Coronary artery (tissue), 2 donors: ENCODE data around the gene ATXN3L.

ENCODE experiments used
- DNase-seq: peaks from one replicate; pipeline ENCODE4 v3.0.0-alpha.2; 2017; ENCODE audit warnings: low spot score
- H3K27ac ChIP-seq, 2 donors: fragments of 200-600 bp; sonication (generic); one replicate each; pipeline ENCODE4 v1.5.1; 2016 to 2019
- H3K4me3 ChIP-seq: fragments of 200-600 bp; sonication (generic); 2 replicates; pipeline ENCODE4 v1.5.1; 2016; ENCODE audit warnings: mild to moderate bottlenecking, moderate library complexity
- TF ChIP-seq, protein P1 (sequence below): fragments of 200-600 bp; sonication (generic); IDR thresholded peaks from one replicate; pipeline ENCODE4 v1.5.1; 2019; ENCODE audit warnings: antibody characterized with exemption

Gene ATXN3L

DNA sequence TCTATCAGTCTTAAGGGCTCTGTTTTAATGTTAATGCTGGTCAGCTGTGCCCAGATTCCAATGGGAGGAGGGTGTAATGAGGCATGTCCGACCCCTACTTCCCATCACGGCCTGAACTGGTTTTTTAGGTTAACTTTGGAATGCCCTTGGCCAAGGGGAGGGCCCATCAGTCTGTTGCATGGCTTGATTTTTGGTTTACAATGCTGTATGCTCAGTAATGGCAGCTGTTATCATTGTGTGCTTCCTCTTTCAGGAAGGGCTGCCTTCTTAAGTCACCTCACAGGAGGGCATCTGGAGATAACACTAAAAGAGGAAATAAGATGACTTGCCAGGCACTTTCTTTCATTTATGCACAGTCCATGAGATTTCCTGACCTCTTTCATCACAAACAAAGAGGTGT is 36.3 kb downstream of the ATXN3L start:
- Histone ChIP-seq H3K27ac (no peak overlapping the region), H3K4me3 (no peak overlapping the region)
- TF ChIP-seq, protein P1, sequence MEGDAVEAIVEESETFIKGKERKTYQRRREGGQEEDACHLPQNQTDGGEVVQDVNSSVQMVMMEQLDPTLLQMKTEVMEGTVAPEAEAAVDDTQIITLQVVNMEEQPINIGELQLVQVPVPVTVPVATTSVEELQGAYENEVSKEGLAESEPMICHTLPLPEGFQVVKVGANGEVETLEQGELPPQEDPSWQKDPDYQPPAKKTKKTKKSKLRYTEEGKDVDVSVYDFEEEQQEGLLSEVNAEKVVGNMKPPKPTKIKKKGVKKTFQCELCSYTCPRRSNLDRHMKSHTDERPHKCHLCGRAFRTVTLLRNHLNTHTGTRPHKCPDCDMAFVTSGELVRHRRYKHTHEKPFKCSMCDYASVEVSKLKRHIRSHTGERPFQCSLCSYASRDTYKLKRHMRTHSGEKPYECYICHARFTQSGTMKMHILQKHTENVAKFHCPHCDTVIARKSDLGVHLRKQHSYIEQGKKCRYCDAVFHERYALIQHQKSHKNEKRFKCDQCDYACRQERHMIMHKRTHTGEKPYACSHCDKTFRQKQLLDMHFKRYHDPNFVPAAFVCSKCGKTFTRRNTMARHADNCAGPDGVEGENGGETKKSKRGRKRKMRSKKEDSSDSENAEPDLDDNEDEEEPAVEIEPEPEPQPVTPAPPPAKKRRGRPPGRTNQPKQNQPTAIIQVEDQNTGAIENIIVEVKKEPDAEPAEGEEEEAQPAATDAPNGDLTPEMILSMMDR, result no peak
- DNase-seq, result no peak

DNA sequence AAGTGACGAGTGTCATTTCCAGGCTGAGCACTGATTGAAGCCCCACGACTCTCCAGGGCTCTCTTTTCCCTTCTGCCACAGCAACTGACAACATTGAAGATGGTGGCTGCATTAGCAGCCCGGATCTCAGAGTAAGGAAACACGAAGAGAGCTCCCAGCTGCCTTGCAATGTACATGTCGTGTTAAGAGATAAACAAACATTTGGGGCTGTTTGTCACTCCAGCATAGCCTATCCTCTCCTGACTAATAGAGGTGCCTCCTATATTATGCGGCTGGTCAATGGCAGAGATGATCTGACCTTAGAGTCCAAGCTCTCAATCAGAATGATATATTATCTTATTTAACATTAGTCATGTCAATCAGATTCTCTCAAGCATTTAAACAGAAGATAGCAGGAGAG is 38.6 kb downstream of the ATXN3L start:
- TF ChIP-seq, protein P1, result no peak
- no peak for DNase-seq
- Histone ChIP-seq H3K27ac (no peak overlapping the region), H3K4me3 (no peak overlapping the region)

DNA sequence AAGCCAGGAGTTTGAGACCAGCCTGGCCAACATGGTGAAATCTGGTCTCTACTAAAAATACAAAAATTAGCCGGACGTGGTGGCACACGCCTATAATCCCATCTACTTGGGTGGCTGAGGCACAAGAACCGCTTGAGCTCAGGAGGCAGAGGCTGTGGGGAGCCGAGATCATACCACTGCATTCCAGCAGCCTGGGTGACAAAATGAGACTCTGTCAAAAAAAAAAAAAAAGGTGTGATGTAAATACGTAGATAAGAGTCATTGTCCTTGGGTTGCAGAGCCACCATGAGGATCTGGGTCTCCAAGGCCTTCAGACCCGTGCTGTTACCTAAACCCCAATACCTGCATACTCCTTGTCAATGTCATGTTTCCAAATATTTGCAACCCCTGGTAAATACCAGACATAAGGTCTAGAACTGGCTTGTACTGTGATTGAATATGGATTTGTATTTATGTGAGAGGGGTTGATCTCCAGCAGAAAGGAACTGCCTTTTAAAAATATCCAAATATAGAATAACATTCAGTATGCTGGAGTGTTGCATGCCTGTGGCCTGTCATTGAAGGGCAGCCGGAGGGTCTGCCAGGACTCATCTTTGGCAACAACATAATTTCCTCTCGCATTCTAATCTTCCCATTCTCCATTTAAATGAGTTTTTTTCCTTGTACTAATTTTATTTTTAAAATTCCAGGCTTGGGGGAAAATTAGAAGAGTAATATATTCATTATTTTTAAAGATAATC is 40.4 kb downstream of the ATXN3L start:
- DNase-seq, result no peak
- H3K27ac ChIP-seq, result no peak overlapping the region

DNA sequence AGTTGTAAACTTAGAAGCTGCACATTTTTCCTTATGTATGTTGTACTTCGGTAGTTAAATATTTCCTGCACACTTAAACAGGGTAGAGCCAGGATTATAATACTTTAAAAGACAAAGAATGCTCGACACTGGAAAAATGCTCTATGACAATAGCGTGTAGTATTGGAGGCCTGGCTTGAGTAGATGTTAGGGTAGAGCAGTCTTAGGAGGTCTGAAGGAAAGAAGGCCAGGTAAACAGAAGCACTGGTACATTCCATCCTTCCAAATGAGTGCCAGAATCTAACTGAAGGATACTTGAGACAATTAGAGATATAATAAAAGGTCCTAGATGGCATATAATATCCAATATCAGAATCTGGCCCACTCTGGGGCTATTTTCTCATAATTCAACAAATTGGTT is 42.3 kb downstream of the ATXN3L start:
- Histone ChIP-seq H3K4me3 (no peak overlapping the region), H3K27ac (no peak overlapping the region)
- DNase-seq, result no peak
- TF ChIP-seq, protein P1, result no peak

More for the DNA sequence above, 40.4 kb downstream of the ATXN3L start:
- TF ChIP-seq, protein P1, result no peak
- H3K4me3 ChIP-seq, result no peak overlapping the region

DNA sequence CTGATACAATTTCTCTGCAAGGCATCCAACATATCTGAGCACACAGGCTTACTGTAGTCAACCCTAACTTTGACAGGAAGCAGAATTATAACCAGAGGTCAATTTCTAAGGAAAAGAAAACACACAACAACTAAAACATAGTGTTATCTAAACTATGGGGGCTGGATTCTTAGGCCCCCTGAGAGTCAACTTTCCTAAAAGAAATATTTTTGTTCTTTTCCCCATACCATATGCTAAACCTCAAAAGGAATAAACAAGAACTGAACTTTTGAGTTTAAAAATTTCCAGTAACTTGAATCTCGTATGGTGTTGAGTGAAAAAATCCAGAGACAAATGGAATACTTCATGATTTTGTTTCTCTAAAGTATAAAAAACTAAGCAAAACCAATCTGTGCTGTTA is 42.9 kb downstream of the ATXN3L start:
- Histone ChIP-seq H3K27ac (no peak overlapping the region), H3K4me3 (no peak overlapping the region)
- TF ChIP-seq, protein P1, result no peak
- DNase-seq, result no peak

DNA sequence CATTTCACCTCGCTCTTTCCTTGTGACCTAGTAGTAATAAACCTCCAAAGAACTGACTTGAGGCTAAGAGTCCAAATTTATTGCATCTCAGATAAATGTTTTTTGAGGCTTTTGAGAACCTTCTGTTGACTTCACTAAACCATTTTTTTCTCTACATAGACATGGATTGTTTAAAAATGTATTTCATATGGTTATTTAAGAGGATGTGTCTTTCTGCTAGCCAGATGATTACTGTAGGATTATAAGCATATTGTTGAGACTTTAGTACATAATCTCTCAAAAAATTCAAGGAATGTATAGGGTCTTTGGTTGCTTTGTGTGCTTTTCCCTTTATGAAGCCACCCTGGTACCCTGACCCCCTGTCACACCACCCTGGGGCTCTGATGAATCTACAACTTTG is 44.8 kb downstream of the ATXN3L start:
- TF ChIP-seq, protein P1, result no peak
- Histone ChIP-seq H3K27ac (no peak overlapping the region), H3K4me3 (no peak overlapping the region)
- no peak for DNase-seq

DNA sequence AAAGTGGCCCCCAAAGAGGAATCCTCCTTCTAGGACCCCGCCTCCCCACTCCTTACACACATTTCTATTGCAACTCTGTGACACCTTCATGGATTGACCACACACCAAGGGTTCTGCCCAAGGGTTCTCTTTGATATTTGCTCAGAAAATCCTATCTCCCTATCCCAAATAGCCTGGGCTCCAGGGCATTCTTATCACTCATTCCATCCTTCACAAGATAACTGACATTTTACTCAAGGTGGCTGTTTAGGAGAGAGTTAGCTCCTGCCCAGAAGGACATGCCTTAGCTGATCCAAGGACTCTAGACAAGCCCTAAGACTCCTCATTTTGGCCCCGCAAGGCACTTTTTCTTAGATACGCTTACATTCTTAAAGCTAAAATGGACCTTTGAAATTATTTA is 47.4 kb downstream of the ATXN3L start:
- H3K27ac ChIP-seq, result no peak overlapping the region
- TF ChIP-seq, protein P1, result no peak
- DNase-seq, result no peak
- H3K4me3 ChIP-seq, result no peak overlapping the region
